SK-N-SH treated with all-trans-retinoic acid at 6 μM for 48 hours (cell line): ENCODE data around the gene STAB2.

Source experiments
- ATAC-seq: fragments of 200-7000 bp; cut with Tn5 transposase; 3 replicates; pipeline ENCODE4 v1.9.1; 2020; ENCODE audit warnings: mild to moderate bottlenecking, moderate library complexity
- BACH2 ChIP-seq: fragments of 250-450 bp; sonication (Bioruptor Pico); IDR thresholded peaks from 2 replicates; pipeline ENCODE4 v1.9.0; 2021; ENCODE audit warnings: mild to moderate bottlenecking, borderline replicate concordance
- CSDC2 ChIP-seq: fragments of 250-450 bp; sonication (Bioruptor Pico); IDR thresholded peaks from 2 replicates; pipeline ENCODE4 v1.5.0; 2020; ENCODE audit warnings: mild to moderate bottlenecking, moderate library complexity
- GLIS3 ChIP-seq: fragments of 250-450 bp; sonication (Bioruptor Pico); IDR thresholded peaks from 2 replicates; pipeline ENCODE4 v1.5.0; 2020; ENCODE audit warnings: mild to moderate bottlenecking, moderate library complexity
- ISL1 ChIP-seq: fragments of 250-450 bp; sonication (Bioruptor Pico); IDR thresholded peaks from 2 replicates; pipeline ENCODE4 v2.1.2; 2022; ENCODE audit warnings: mild to moderate bottlenecking, moderate library complexity
- OSR1 ChIP-seq: fragments of 250-450 bp; sonication (Bioruptor Pico); IDR thresholded peaks from 2 replicates; pipeline ENCODE4 v1.8.0; 2022; ENCODE audit warnings: moderate library complexity, mild to moderate bottlenecking, inconsistent platforms
- PPARA ChIP-seq: fragments of 250-450 bp; sonication (Bioruptor Pico); IDR thresholded peaks from 2 replicates; pipeline ENCODE4 v1.5.0; 2020; ENCODE audit warnings: mild to moderate bottlenecking, borderline replicate concordance
- RARB ChIP-seq: fragments of 250-450 bp; sonication (Bioruptor Pico); IDR thresholded peaks from 2 replicates; pipeline ENCODE4 v1.8.0; 2021; ENCODE audit warnings: mild to moderate bottlenecking, moderate library complexity
- SNAI2 ChIP-seq: fragments of 250-450 bp; sonication (Bioruptor Pico); IDR thresholded peaks from 2 replicates; pipeline ENCODE4 v1.5.0; 2020; ENCODE audit warnings: mild to moderate bottlenecking, moderate library complexity
- TCF4 ChIP-seq: fragments of 250-450 bp; sonication (Bioruptor Pico); IDR thresholded peaks from 2 replicates; pipeline ENCODE4 v1.8.0; 2021; ENCODE audit warnings: mild to moderate bottlenecking, moderate library complexity, borderline replicate concordance
- ZFP3 ChIP-seq: fragments of 250-450 bp; sonication (Bioruptor Pico); IDR thresholded peaks from 2 replicates; pipeline ENCODE4 v1.5.0; 2020; ENCODE audit warnings: mild to moderate bottlenecking, moderate library complexity
- ZFP30 ChIP-seq: fragments of 450-650 bp; formaldehyde crosslinking; IDR thresholded peaks from 2 replicates; pipeline ENCODE4 v1.5.0; 2022; ENCODE audit warnings: mild to moderate bottlenecking, moderate library complexity
- ZNF565 ChIP-seq: fragments of 450-650 bp; formaldehyde crosslinking; conservative IDR thresholded peaks from 2 replicates; pipeline ENCODE4 v1.5.0; 2020; ENCODE audit warnings: low read depth, mild to moderate bottlenecking, moderate library complexity
- ZNF8 ChIP-seq: fragments of 450-650 bp; formaldehyde crosslinking; IDR thresholded peaks from 2 replicates; pipeline ENCODE4 v1.5.0; 2020; ENCODE audit warnings: mild to moderate bottlenecking, moderate library complexity
- TF ChIP-seq, protein P1 (sequence below): fragments of 250-450 bp; sonication (Bioruptor Pico); IDR thresholded peaks from 2 replicates; pipeline ENCODE4 v1.5.0; 2020; ENCODE audit warnings: mild to moderate bottlenecking, moderate library complexity
- TF ChIP-seq, protein P2 (sequence below): fragments of 250-450 bp; sonication (Bioruptor Pico); IDR thresholded peaks from 2 replicates; pipeline ENCODE4 v1.8.0; 2020; ENCODE audit warnings: mild to moderate bottlenecking, moderate library complexity, borderline replicate concordance
- TF ChIP-seq, protein P3 (sequence below): fragments of 250-450 bp; sonication (Bioruptor Pico); IDR thresholded peaks from 2 replicates; pipeline ENCODE4 v1.5.1; 2021; ENCODE audit warnings: mild to moderate bottlenecking, moderate library complexity

The STAB2 gene

DNA sequence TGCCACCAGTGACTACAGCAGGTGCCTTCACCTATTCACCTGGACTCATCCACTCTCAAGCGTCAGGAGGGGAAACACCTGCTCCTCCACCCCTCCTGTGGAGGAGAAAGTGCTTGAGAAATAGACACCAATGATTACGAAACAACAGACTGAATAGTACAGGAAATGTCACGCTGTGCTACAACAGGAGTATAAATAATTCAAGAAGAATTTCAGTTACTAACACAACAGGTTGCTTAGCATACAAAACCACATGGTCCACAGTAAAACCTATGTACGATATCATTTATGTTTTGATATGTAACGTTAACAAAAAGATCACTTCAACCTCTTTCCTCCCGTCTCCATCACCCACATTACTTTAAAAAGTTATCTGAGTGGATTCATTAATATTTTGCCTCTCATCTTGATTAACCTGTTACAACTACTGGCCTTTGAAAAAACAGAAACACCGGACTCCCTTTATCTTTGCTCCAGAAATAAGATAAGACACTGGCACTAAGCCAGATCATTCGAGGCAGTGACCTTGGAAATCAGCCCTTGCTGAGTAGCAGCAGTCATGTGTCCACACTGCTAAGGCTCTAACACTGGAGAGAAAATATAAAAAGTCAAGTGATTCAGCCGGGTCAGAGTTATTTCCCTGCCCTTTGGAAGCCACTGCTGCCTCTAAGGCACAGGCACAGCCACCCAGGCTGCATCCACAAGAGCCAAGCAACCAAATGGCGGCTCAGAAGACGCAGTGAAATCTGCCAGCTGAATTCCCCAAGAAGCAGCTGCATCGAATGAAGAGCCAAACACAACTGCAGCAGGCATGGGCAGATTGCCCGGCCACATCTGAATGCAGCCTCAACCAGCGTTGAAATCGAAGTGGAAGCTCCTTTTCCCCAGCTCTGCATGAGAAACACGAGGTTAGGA is 213.0 kb downstream of the STAB2 start:
- ATAC-seq = no peak; the same call in 2 of the 3 replicates
- TF ChIP-seq SNAI2 (no peak), ZNF565 (CRISPR knock-in tag) (no peak), CSDC2 (no peak), PPARA (CRISPR knock-in tag) (no peak), RARB (CRISPR knock-in tag) (no peak), ZFP3 (CRISPR knock-in tag) (no peak), OSR1 (CRISPR knock-in tag) (no peak), BACH2 (CRISPR knock-in tag) (no peak), GLIS3 (CRISPR knock-in tag) (no peak), ZFP30 (CRISPR knock-in tag) (no peak)
- TF ChIP-seq, protein P1, sequence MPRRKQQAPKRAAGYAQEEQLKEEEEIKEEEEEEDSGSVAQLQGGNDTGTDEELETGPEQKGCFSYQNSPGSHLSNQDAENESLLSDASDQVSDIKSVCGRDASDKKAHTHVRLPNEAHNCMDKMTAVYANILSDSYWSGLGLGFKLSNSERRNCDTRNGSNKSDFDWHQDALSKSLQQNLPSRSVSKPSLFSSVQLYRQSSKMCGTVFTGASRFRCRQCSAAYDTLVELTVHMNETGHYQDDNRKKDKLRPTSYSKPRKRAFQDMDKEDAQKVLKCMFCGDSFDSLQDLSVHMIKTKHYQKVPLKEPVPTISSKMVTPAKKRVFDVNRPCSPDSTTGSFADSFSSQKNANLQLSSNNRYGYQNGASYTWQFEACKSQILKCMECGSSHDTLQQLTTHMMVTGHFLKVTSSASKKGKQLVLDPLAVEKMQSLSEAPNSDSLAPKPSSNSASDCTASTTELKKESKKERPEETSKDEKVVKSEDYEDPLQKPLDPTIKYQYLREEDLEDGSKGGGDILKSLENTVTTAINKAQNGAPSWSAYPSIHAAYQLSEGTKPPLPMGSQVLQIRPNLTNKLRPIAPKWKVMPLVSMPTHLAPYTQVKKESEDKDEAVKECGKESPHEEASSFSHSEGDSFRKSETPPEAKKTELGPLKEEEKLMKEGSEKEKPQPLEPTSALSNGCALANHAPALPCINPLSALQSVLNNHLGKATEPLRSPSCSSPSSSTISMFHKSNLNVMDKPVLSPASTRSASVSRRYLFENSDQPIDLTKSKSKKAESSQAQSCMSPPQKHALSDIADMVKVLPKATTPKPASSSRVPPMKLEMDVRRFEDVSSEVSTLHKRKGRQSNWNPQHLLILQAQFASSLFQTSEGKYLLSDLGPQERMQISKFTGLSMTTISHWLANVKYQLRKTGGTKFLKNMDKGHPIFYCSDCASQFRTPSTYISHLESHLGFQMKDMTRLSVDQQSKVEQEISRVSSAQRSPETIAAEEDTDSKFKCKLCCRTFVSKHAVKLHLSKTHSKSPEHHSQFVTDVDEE = no peak
- TF ChIP-seq, protein P2, sequence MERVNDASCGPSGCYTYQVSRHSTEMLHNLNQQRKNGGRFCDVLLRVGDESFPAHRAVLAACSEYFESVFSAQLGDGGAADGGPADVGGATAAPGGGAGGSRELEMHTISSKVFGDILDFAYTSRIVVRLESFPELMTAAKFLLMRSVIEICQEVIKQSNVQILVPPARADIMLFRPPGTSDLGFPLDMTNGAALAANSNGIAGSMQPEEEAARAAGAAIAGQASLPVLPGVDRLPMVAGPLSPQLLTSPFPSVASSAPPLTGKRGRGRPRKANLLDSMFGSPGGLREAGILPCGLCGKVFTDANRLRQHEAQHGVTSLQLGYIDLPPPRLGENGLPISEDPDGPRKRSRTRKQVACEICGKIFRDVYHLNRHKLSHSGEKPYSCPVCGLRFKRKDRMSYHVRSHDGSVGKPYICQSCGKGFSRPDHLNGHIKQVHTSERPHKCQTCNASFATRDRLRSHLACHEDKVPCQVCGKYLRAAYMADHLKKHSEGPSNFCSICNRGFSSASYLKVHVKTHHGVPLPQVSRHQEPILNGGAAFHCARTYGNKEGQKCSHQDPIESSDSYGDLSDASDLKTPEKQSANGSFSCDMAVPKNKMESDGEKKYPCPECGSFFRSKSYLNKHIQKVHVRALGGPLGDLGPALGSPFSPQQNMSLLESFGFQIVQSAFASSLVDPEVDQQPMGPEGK (CRISPR knock-in tag) = no peak
- TF ChIP-seq, protein P3, sequence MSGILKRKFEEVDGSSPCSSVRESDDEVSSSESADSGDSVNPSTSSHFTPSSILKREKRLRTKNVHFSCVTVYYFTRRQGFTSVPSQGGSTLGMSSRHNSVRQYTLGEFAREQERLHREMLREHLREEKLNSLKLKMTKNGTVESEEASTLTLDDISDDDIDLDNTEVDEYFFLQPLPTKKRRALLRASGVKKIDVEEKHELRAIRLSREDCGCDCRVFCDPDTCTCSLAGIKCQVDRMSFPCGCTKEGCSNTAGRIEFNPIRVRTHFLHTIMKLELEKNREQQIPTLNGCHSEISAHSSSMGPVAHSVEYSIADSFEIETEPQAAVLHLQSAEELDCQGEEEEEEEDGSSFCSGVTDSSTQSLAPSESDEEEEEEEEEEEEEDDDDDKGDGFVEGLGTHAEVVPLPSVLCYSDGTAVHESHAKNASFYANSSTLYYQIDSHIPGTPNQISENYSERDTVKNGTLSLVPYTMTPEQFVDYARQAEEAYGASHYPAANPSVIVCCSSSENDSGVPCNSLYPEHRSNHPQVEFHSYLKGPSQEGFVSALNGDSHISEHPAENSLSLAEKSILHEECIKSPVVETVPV (CRISPR knock-in tag) = no peak

DNA sequence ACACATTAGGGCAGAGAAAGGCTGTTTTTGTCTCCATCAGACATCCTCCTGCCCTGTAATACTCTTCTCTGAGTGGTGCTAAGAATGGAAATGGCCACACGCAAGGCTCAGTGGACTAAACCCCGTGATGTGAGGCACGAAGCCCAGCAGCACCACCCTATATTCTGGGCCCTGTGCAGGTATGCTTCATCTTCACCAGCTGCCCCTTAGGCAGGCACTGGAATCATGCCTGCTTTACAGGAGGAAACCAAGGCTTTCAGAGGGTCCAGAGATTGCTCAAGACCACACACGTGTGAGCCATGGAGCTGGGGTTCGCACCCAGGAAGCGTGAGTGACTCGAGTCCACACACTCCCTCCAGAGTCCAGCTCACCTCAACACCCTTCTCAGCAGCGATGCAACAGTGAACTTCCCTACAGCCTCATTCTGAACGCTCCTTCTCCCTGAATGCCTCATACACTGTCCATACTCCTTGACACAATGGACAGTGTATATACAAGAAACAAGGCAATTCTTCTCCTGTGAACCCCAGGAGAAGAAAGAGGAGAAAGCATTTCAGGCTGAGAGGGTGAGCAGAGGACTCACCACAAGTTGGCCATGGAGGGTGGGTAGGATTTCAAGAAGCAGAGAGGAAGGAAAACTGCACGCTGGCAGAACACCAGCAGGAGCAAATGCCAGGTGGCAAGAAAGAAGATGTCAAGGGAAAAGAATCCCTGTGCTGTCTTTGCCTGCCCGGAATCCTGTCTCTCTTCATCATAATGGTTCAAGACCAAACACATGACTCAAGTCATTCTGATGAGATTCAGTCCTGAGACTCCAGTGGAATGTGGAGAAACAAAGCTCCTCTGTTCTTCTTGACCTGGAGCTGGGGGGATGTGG is 214.9 kb downstream of the STAB2 start:
- peak; percentile 68 for ATAC-seq

DNA sequence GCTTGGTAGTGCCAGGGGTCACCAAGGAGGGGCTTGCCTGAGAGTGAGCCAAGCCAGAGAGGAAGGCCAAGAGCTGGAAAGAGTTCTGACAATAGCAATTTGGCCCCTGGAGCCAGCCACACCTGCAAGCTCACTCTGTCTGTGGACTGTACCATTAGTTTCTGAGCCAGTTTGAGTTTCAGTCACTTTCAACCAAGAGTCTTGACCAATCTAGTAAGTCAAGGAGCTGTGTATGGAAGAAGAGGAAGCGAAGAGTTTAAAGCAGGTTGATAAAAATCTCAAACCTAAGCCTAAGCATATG is 215.5 kb downstream of the STAB2 start:
- TF ChIP-seq GLIS3 (CRISPR knock-in tag) = no peak
- no peak for TF ChIP-seq ZNF8 (CRISPR knock-in tag)
- TF ChIP-seq, protein P2 (CRISPR knock-in tag) = 0 out of 2 replicates have a peak, but pooled peaks have one; percentile 33
- ATAC-seq = no peak; the same call in 2 of the 3 replicates

More for the DNA sequence above, 214.9 kb downstream of the STAB2 start:
- no peak for TF ChIP-seq SNAI2
- TF ChIP-seq ZNF8 (CRISPR knock-in tag) = no peak
- TF ChIP-seq, protein P1 = no peak
- TF ChIP-seq ISL1 = peak; percentile 67
- no peak for TF ChIP-seq TCF4 (CRISPR knock-in tag)
